Retinal pigment epithelial cell (primary cell): ENCODE measurements around the gene SPAG16.
"Not testable (repeated sequence)": the region's sequence is repeated elsewhere in the genome, so short reads cannot be mapped to it uniquely, and the experiment has no call there.

Experiments used
- DNase-seq: peaks from one replicate; pipeline ENCODE4 v3.0.0-alpha.2; 2010; ENCODE audit warnings: low read depth
- H3K4me3 ChIP-seq: 2 replicates; pipeline ENCODE4 v1.5.1; 2011; ENCODE audit warnings: mild to moderate bottlenecking, low read length, control low read depth, moderate library complexity
- TF ChIP-seq, protein P1 (sequence below): conservative IDR thresholded peaks from 2 replicates; pipeline ENCODE4 v1.5.1; 2011; ENCODE audit warnings: low read depth, low read length, control low read depth, inconsistent platforms

The SPAG16 gene

DNA sequence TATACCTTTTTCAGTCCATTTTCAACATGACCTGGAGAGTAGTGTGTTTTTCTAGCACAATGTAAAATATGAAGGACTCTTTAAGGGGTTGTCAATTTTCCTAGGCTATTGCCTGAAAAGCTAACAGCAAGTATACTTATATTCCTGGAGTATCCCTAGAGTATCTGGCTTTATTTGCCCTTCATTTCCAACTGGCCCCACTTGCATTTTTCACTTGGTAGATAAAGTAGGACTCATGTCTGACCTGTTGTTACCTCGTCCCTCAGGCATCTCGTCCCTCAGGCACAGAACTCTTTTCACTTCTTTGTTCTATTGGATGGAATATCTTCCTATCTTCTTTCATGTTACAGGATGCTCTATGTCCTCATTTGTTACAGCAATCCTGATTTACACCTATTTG is 69.2 kb downstream of the SPAG16 start:
- H3K4me3 ChIP-seq = no peak overlapping the region
- TF ChIP-seq, protein P1, sequence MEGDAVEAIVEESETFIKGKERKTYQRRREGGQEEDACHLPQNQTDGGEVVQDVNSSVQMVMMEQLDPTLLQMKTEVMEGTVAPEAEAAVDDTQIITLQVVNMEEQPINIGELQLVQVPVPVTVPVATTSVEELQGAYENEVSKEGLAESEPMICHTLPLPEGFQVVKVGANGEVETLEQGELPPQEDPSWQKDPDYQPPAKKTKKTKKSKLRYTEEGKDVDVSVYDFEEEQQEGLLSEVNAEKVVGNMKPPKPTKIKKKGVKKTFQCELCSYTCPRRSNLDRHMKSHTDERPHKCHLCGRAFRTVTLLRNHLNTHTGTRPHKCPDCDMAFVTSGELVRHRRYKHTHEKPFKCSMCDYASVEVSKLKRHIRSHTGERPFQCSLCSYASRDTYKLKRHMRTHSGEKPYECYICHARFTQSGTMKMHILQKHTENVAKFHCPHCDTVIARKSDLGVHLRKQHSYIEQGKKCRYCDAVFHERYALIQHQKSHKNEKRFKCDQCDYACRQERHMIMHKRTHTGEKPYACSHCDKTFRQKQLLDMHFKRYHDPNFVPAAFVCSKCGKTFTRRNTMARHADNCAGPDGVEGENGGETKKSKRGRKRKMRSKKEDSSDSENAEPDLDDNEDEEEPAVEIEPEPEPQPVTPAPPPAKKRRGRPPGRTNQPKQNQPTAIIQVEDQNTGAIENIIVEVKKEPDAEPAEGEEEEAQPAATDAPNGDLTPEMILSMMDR = no peak
- no peak for DNase-seq

DNA sequence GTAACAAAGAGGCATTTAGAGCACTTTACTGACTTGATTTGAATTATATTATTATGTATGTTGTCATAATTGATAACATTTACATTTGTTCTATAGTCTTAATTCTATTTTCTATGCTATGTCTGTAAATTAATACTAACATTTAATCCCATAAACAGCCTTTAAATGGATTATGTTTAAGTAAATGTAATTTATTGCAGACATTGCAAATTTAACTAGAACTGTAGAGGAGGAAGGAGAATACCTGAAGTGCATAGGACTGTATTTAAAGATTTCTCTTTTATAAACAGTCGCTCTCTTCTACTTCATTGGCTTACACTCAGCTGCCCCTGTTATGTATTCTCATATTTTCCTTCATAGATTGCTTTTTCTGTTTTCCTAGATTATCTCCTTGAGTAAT is 92.4 kb downstream of the SPAG16 start:
- DNase-seq = no peak
- no peak overlapping the region for H3K4me3 ChIP-seq
- TF ChIP-seq, protein P1 = no peak

DNA sequence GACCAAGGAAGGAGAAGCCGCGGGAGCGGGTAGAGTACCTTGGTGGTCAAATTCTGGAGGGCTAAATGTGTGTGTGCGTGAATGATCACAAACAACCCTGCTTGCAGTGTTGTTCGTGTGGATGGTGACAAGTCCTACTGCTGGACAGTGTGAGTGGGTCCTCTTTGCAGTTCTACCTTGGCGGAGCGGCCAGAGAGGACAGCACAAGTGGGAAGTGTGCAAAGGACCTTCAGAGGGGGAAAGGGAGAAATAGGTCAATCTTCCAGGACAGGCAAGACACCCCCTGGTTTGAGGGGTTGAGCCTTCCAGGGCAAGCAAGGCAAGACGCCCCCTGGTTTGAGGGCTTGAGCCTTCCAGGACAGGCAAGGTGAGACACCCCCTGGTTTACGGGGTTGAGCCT is 122.8 kb downstream of the SPAG16 start:
- H3K4me3 ChIP-seq, DNase-seq: not testable (repeated sequence)

DNA sequence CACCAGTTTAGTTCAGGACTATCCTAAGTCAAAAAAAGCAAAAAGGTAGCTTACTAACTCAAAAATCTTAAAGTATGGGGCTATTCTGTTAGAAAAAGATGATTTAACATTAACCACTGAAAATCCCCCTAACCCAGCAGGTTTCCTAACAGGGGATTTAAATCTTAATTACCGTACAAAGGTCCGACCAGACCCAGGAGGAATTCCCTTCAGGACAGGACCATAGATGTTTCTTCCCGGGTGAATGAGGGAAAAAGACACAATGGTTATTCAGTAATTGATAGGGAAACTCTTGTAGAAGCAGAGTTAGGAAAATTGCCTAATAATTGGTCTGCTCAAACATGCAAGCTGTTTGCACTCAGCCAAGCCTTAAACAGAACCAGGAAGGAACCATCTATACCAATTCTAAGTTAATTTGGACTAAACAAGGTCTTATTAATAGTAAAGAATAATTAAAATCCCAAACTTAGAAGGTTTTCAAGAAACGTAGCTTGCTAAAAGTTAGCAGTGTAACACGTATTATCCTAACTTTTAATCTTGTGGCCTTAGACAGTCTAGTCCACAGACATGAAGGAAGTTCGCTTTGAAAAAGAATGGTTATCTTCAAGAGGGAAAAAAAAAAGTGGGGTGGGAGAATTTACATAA is 124.3 kb downstream of the SPAG16 start:
- not testable (repeated sequence) for H3K4me3 ChIP-seq, DNase-seq

DNA sequence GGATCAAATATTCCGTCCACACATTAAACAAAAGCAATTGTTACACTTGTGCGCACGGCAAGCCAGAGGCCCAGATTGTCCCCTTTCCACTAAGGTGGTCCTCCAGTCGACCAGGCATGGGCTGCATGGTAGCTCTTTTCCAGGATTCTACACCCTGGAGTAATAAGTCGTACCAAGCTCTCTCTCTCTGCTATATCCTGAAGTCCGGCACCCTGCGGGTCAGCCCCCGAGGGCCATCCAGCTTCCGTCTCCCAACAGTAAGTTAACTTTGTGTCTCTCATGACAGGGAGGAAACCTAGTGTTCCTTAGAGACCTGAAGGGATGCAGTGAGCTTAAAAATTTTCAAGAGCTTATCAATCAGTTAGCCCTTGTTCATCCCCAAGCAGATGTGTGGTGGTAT is 126.4 kb downstream of the SPAG16 start:
- not testable (repeated sequence) for DNase-seq

DNA sequence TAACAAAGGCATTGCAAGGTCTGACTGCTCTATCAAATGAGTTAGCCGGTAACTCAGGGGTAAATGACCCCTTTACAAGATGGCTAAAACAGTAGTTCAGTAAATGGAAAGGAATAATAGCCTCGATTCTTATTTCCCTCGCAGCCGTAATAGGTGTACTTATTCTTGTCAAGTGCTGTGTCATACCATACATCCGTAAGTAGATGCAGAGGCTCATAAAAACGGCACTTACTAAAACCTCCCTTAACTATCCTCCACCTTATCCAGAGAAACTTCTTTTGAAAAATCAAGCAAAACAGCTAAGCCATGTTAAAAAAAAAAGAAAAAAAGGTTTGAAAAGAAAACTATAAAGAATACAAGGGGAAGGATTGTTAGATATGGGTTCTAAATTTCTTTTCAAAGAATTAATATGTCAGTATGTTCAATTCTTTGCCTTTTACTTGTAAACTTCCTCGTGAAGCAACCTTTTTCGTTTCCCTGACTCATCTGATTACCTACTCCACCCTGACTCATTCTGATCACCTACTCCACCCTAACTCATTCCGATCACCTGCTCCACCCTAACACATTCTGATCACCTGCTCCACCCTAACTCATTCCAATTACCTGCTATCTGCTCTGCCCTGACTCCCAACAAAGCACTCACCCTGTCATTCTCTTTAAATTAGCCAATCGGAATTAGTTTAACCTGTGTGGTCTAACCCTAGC is 127.5 kb downstream of the SPAG16 start:
- no peak overlapping the region for H3K4me3 ChIP-seq
- TF ChIP-seq, protein P1 = no peak
- no peak for DNase-seq

More for the DNA sequence above, 126.4 kb downstream of the SPAG16 start:
- not testable (repeated sequence) for H3K4me3 ChIP-seq

DNA sequence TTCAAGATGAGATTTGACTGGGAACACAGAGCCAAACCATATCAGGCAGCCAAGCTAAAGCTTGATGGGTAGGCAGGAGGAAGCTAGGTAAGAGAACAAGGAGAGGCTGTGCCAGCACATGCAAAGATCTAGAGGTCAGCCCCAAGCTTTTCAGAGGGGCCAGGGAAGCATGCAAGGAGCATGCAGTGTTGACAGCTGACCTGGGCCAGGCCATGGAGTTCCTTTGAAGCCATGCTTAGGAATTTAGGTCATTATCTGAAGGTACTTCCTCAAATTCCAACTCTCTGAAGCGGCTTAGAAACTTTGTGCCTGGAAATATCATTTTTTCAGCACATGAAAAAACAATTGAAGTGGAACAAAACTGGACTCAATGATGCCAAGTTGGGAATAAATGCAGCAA is 130.8 kb downstream of the SPAG16 start:
- TF ChIP-seq, protein P1 = no peak
- DNase-seq = no peak
- no peak overlapping the region for H3K4me3 ChIP-seq

DNA sequence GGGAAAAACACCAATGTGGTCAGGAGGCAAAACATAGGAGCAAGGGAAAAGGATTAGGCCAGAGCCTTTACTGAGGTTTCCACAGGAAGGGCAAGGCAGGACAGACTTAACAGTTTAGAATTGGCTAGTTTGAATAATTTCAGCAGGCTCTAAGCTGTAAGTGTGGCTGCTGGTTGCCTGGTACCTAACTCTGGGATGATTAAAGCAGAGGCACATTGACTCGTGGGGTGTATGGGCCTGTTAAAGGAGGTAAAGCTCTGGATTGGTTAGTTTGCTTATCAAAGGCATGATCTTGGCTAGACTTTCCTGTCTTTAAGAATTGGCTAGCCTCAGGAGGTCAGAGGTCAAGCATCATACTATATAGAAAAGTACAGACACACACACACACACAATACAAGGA is 132.6 kb downstream of the SPAG16 start:
- DNase-seq = peak; percentile 10
- TF ChIP-seq, protein P1 = no peak
- H3K4me3 ChIP-seq = no peak overlapping the region
